Keratinocyte (primary cell): ENCODE data around the gene CCSER1.

Source experiments
- EZH2 ChIP-seq: IDR thresholded peaks from one replicate; pipeline ENCODE4 v1.6.1; 2012; ENCODE audit warnings: inconsistent platforms, mild to moderate bottlenecking, low read length, moderate library complexity
- TF ChIP-seq, protein P1 (sequence below), 3 experiments: IDR thresholded peaks in 1 of 3; conservative IDR thresholded peaks in 1 of 3; optimal IDR thresholded peaks in 1 of 3; 2 replicates in 2 of 3; 3 replicates in 1 of 3; pipeline versions ENCODE3 to v1.5.1; 2011; ENCODE audit warnings: low read length in 3 of 3, mild to moderate bottlenecking in 3 of 3, moderate library complexity in 2 of 3, control low read depth in 1 of 3, inconsistent platforms in 1 of 3; ENCODE audit not compliant: insufficient read depth in 2 of 3; ENCODE audit errors: extremely low read depth in 1 of 3

DNA sequence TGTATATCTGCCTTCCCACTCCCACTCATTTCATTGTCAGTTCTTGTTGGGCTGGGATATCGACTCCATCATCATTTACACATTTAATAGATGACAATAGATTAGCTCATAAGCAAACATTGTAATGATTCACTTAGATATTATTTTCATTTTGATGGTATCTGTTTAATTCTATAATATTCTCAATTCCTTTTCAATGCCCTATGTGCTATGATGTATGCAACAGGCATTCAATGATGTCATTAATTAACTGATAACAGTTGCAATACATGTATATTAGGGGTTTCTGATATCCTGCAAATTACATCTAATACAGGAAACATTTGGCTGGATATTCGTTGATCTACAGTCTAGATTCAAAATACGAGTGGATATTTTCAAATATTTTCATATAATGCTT lies 850.5 kb downstream of the CCSER1 start:
- TF ChIP-seq, protein P1, sequence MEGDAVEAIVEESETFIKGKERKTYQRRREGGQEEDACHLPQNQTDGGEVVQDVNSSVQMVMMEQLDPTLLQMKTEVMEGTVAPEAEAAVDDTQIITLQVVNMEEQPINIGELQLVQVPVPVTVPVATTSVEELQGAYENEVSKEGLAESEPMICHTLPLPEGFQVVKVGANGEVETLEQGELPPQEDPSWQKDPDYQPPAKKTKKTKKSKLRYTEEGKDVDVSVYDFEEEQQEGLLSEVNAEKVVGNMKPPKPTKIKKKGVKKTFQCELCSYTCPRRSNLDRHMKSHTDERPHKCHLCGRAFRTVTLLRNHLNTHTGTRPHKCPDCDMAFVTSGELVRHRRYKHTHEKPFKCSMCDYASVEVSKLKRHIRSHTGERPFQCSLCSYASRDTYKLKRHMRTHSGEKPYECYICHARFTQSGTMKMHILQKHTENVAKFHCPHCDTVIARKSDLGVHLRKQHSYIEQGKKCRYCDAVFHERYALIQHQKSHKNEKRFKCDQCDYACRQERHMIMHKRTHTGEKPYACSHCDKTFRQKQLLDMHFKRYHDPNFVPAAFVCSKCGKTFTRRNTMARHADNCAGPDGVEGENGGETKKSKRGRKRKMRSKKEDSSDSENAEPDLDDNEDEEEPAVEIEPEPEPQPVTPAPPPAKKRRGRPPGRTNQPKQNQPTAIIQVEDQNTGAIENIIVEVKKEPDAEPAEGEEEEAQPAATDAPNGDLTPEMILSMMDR (optimal IDR thresholded peaks at IDR 0.05 in 1 of 3, IDR thresholded peaks at IDR 0.05 in 1 of 3, conservative IDR thresholded peaks at IDR 0.05 in 1 of 3; ENCODE audit: extremely low read depth in 1 of 3, insufficient read depth in 2 of 3, low read length in 3 of 3): no peak
- TF ChIP-seq EZH2: no peak
